Measurements from ENCODE around the gene MROH8.
"Not testable (repeated sequence)": the region's sequence is repeated elsewhere in the genome, so short reads cannot be mapped to it uniquely, and the experiment has no call there.

The MROH8 gene

GRCh38 chr20:37152284-37152683 lies 27.1 kb downstream of the MROH8 start:
- no peak for DNase-seq

- DNase-seq: no peak
Observed at GRCh38 chr20:37151529-37151928, 27.8 kb downstream of the MROH8 start.

- not testable (repeated sequence) for DNase-seq
Observed at GRCh38 chr20:37150864-37151263, 28.5 kb downstream of the MROH8 start.

DNA sequence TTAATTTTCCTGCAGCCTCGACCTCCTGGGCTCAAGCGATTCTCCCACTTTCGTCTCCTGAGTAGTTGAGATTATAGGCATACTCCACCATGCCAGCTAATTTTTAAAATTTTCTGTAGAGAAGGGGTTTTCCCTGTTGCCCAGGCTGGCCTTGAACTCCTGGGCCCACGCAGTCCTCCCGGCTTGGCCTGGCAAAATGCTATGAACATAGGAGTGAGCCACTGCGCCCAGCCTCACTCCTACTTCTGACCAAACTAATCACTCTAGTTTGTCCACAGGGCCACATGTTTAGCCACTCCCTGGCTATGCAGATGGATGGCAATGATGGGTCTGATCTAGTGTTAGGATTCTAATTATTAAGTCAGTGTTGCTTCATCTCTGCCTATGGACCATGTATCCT lies 32.1 kb downstream of the MROH8 start:
- DNase-seq: no peak

DNA sequence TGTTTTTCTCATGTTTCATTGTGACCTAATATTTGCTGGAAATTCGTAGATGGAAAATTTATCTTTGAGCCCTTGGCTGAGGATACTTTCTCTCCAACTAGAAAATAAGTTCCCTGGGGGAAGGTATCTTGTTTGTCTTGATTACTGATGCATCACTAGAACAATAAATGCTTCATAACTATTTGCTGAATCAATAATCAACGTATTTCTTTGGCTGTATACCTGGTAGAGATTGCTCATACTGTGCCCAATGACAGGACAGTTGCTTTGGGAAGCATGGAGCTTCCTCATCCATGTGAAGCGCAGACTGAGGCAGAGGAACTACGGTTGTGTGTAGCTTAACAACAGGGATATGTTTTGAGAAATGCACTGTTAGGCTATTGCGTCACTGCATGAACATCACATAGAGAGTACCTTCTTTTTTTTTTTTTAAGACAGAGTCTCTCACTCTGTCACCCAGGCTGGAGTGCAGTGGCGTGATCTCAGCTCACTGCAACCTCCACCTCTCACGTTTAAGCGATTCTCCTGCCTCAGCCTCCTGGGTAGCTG lies 34.4 kb downstream of the MROH8 start:
- no peak for DNase-seq

GRCh38 chr20:37142708-37143107 lies 36.6 kb downstream of the MROH8 start:
- no peak for DNase-seq

DNA sequence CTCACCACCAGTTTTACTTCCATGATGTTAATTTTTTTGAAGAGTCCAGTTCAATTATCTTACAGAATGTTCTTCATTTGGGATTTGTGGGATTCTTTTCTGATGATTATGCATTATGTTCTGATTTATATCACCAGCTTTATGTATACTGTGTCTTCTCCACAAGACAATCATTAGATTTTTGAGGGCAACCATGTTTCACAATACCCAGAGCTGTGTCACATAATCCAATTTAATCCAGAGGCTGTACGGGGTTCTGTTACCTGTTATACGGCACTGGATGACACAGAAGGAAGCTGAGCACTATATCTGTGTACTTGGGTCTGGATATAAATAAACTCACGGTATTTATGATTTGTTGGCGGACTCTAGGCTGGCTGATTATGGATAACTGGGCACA lies 41.8 kb downstream of the MROH8 start:
- no peak for DNase-seq

DNA sequence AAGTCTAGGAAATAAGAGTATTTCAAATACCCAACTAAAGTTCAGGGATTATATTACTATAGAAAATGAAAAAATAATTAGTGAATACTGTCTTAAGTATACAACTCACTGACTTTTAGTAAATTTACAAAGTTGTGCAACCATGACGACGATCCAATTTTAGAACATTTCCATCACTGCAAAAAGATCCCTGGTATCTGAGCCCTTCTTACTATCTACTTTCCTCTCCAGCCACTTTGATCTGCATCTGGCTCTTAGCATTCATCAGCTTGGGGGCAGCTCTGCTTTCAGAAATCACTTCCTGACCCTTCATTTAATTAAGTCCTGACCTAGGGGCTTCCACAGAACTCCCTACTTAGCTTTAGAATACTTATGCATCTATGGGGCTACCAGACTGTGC lies 45.4 kb downstream of the MROH8 start:
- DNase-seq: no peak

DNA sequence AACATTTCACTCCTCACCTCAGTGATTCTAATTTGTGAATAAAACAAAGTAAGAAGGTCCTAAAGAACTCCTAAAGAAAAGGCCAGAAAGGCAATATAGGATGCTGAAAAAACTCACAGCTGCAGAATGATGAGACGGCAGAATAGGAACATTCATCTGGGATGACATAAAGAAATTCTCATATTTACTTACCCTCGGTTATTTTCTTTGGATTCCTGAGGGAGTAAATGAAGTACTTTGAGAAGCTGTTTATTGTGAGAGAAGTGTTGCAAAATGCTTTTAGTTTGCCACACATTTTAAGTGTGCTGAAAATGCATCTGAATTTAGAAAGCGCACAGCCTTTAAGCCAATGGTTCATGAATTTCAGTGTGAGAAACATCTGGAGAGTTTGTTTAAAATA lies 47.9 kb downstream of the MROH8 start:
- no peak for DNase-seq

- no peak for DNase-seq
Observed at GRCh38 chr20:37128803-37129202, 50.5 kb downstream of the MROH8 start.

DNA sequence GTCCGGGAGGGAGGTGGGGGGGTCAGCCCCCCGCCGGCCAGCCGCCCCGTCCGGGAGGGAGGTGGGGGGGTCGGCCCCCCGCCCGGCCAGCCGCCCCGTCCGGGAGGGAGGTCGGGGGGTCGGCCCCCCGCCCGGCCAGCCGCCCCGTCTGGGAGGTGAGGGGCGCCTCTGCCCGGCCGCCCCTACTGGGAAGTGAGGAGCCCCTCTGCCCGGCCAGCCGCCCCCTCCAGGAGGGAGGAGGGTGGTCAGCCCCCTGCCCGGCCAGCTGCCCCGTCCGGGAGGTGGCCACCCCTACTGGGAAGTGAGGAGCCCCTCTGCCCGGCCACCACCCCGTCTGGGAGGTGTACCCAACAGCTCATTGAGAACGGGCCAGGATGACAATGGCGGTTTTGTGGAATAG lies 53.1 kb downstream of the MROH8 start:
- not testable (repeated sequence) for DNase-seq

- DNase-seq: no peak
Observed at GRCh38 chr20:37123441-37123840, 55.9 kb downstream of the MROH8 start.

- no peak for DNase-seq
Observed at GRCh38 chr20:37120497-37120896, 58.9 kb downstream of the MROH8 start.

DNA sequence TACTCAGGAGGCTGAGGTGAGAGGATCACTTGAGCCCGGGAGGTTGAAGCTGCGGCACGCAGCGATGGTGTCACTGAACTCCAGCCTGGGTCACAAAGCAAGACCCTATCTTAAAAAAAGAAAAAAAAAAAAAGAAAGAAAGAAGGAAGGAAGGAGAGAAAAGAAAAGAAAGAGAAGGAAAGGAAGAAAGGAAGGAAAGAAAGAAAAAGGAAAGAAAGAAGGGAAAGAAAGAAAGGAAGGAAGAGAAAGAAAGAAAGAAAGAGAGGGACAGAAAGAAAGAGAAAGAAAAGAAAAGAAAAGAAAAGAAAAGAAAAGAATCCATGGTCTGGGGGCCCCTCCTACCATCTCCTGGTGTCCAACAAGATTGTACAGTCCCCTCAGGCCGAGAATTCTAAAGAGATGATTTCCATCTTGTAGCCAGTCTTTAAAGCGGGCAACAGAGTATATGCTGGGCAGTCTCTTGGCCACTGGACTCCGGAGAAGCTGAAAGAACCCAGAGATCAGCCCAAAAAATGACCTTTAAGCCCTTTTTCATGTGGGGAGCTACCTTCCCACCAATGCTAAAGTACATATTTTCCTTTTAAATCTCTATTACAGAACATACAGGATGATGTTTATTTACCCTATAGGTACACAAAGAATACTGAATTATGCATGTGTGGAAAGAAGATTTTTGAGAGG lies 59.9 kb downstream of the MROH8 start:
- DNase-seq: no peak

- DNase-seq: no peak
Observed at GRCh38 chr20:37114012-37114411, 65.3 kb downstream of the MROH8 start.

DNA sequence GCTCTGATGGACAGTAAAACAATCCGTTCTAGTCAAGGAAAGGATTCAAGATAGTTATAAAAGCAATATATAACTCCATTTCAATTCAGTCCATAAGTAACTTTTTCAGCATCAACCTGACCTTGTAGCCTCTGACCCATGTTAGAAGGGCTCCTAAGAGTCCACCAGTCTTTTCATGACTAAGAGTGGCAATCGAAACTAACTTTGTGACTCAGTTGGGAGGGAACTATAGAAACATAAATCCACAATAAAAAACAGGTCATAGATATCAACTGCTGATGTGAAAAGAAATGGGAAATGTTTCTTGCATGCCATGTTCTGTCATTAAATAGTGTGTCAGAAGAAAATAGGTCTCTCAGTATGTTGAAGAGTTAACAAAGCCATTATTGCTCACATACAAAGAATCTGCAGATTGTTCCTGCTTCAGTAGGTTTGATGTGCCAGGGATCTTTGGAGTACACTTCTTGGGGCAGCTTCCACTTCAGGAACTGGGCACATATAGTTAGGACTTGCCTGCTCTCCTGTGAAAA lies 67.4 kb downstream of the MROH8 start:
- DNase-seq: no peak

DNA sequence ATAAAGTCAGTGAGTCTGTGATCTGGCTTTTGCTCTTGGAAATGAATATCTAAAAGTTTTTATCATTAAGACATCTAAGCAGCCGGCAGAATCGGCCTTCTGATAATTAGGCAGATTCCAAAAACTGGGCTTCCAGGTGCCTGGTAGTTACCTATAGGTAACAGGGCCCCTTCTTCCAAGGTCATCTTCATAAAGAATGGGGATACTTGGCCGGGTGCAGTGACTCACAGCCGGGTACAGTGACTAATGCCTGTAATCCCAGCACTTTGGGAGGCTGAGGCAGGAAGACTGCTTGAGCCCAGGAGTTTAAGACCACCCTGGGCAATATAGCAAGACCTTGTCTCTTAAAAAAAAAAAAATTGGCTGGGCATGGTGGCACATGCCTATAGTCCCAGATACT lies 70.7 kb downstream of the MROH8 start:
- DNase-seq: no peak

DNA sequence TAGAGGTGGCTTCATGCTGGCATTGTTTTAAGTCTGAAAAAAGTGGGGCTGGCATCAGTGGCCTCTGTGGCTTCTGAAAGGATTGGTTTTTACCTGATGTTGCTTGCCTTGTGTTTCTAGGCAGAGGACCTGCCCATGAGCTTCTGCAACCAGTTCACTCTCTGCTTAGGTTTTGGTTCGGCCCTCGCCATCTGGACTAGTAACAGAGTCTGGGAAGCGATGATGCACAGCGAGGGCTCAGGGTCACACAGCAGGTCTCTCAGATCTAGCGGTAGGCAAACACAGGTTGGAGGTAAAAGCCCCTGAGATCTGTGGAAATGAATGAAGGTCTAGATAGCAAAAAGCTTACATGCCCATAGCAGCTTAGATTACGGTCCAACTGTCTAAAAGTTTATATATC lies 76.8 kb downstream of the MROH8 start:
- DNase-seq: no peak

DNA sequence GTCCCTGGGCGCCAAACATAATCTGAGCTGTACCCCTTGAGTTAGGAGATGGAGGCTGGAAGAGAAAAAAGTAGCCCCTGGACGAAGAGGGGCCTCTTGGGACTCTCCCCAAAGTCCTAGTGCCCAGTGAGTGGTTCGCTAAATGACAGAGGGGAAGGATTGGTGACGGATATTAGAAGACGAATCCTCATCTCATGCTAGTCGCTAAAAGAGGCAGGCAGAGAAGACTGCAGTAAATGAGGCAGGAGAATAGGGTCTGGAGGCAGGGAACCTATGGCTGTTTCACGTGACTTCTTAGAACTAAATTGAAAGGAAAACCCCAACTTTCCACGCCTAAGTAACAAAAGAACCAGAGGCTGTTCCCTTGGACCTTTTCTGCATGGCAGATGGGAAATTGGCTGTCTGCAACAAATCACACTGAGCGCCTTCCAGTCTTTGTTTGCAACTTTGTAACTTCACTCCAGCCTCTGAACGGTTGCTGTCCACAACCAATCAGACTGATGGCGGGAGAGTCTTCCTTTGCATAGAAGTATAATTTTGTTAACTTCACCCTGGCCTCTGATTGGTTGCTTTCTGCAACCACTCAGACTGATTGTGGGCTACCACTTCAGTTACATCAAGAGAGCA lies 82.8 kb downstream of the MROH8 start:
- no peak for DNase-seq

- peak; percentile 97 for DNase-seq
Observed at GRCh38 chr20:37095599-37096414, 83.5 kb downstream of the MROH8 start, which contains the start of gene RBL1. Gene RBL1, minus strand, starts transcription at chr20:37095997. Its CDS starts 69 bp downstream, at chr20:37095928.

DNA sequence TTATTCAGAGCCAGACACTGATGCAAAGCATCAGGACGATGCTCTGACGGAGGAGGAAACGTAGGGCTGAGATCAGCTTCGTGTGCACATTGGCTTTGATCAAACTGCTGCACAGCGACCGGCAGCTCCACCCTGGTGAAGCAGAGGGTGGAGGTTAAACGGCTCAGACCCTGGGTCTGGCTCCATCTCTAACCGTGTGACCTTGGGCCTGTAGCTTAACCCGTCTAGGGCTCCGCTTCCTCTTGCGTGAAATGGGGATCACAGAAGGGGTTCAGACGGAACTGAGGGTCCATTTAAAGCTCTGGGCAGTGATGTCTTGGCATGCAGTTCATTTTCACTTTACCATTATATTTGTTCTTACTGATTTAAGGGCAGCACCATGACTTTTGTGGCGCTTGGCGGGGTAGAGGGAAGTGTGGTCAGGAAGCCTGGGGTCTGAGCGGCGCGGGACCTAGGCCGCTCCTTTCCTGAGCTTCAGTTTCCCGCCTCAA lies 84.2 kb downstream of the MROH8 start:
- no peak for DNase-seq

- no peak for DNase-seq
Observed at GRCh38 chr20:37090407-37090806, 88.9 kb downstream of the MROH8 start.

- no peak for DNase-seq
Observed at GRCh38 chr20:37081717-37082289, 97.5 kb downstream of the MROH8 start.

Measured in eye (tissue), 1 donor.